T-helper 1 cell (primary cell): ENCODE results near the gene AOC3.
"Not testable (repeated sequence)": the region's sequence is repeated elsewhere in the genome, so short reads cannot be mapped to it uniquely, and the experiment has no call there.

Experiments used
- DNase-seq, 5 donors: peaks; one replicate each; pipeline ENCODE4 v3.0.0-alpha.2; 2012 to 2020

AOC3 gene

GRCh38 chr17:42844761-42845555, 6.0 kb upstream of the AOC3 start:
- no peak for DNase-seq

GRCh38 chr17:42845556-42845917, 5.5 kb upstream of the AOC3 start:
- no peak for DNase-seq

- DNase-seq, result no peak
Measured at GRCh38 chr17:42845918-42846593, 4.9 kb upstream of the AOC3 start.

- no peak for DNase-seq
Measured at GRCh38 chr17:42846594-42847280, 4.3 kb upstream of the AOC3 start.

- no peak for DNase-seq
Measured at GRCh38 chr17:42848093-42848492, 2.9 kb upstream of the AOC3 start.

GRCh38 chr17:42849031-42849430, 2.0 kb upstream of the AOC3 start:
- DNase-seq, result no peak

GRCh38 chr17:42849451-42850181, 1.4 kb upstream of the AOC3 start:
- no peak for DNase-seq

- DNase-seq, result not testable (repeated sequence)
Measured at GRCh38 chr17:42851371-42852240, 607 bp downstream of the AOC3 start.

- DNase-seq, result no peak
Measured at GRCh38 chr17:42852351-42852750, 1.4 kb downstream of the AOC3 start.

- no peak for DNase-seq
Measured at GRCh38 chr17:42853004-42853403, 2.0 kb downstream of the AOC3 start.

- no peak for DNase-seq
Measured at GRCh38 chr17:42853597-42853967, 2.6 kb downstream of the AOC3 start.

GRCh38 chr17:42853968-42854790, 3.2 kb downstream of the AOC3 start:
- no peak for DNase-seq

GRCh38 chr17:42855048-42855596, 4.1 kb downstream of the AOC3 start:
- DNase-seq, result no peak

- not testable (repeated sequence) for DNase-seq
Measured at GRCh38 chr17:42856093-42856492, 5.1 kb downstream of the AOC3 start.

GRCh38 chr17:42856516-42856915, 5.5 kb downstream of the AOC3 start:
- DNase-seq, result not testable (repeated sequence)

GRCh38 chr17:42857389-42857788, 6.4 kb downstream of the AOC3 start:
- DNase-seq, result no peak

GRCh38 chr17:42865638-42866094, 14.7 kb downstream of the AOC3 start:
- no peak for DNase-seq

- DNase-seq, result no peak
Measured at GRCh38 chr17:42866216-42866615, 15.2 kb downstream of the AOC3 start.

- DNase-seq, result no peak
Measured at GRCh38 chr17:42866631-42867575, 15.9 kb downstream of the AOC3 start.
